HepG2 (cell line): Measurements from ENCODE around the gene HARS2. TPM values are rescaled to one million over a fixed set of nuclear protein-coding genes. Genes with fewer than 3 reads are reported as not detected.
A peak's percentile ranks its signal among the peaks of the same experiment; 100 is the strongest.

ENCODE experiments used
- ATAC-seq: fragments of 200-7000 bp; cut with Tn5 transposase; 3 replicates; pipeline ENCODE4 v1.9.1; 2020; ENCODE audit warnings: mild to moderate bottlenecking, moderate library complexity
- BruUV-seq: library from RNA; stranded (reverse); fragments of 400-500 nt; replicated peaks from 2 replicates; lab custom pipeline; 2021; lab: Mats Ljungman, UMichigan
- CTCF ChIA-PET: fragments of 300-600 bp; formaldehyde crosslinking; extraction: SDS; loops from one replicate; lab custom pipeline; 2021; ENCODE audit warnings: low total read pairs, inconsistent platforms, low intra/inter-chr PET ratio; lab: Yijun Ruan, JAX
- POLR2A ChIA-PET: fragments of 350-600 bp; sonication (Branson Sonifier 250); formaldehyde crosslinking; loops from one replicate; lab custom pipeline; 2020; ENCODE audit warnings: antibody characterized with exemption, inconsistent platforms; lab: Yijun Ruan, JAX
- DNase-seq: peaks from one replicate; pipeline ENCODE4 v3.0.0-alpha.2; 2015; ENCODE audit warnings: low spot score
- FAIRE-seq: peaks from 3 replicates; lab custom pipeline; 2011; peaks lifted over from hg19 to GRCh38; lab: Jason Lieb, UNC
- H2AFZ ChIP-seq: one replicate; pipeline ENCODE4 v1.6.1; 2011; ENCODE audit warnings: low read length, inconsistent platforms
- H3K27ac ChIP-seq: fragments of 300-600 bp; 3 replicates; pipeline ENCODE4 v1.8.0; 2011; ENCODE audit warnings: mixed run types, mild to moderate bottlenecking, mixed read lengths, low read length, inconsistent platforms; ENCODE audit not compliant: insufficient read depth; ENCODE audit errors: extremely low read length
- H3K27me3 ChIP-seq, 2 experiments: fragments of 200-600 bp in 1 of 2; 2 replicates in 1 of 2; 3 replicates in 1 of 2; pipeline versions ENCODE4 v1.6.0 to v1.8.0; 2011; ENCODE audit warnings: low read length in 2 of 2, mild to moderate bottlenecking in 2 of 2, moderate library complexity in 2 of 2, inconsistent platforms in 1 of 2; ENCODE audit not compliant: insufficient read depth in 2 of 2, control insufficient read depth in 1 of 2
- H3K36me3 ChIP-seq, 2 experiments: fragments of 200-600 bp in 1 of 2; replicated peaks in 1 of 2; 2 replicates in 1 of 2; 3 replicates in 1 of 2; pipeline versions ENCODE4 v1.5.1 to v1.8.0; 2011; ENCODE audit warnings: low read length in 2 of 2, inconsistent platforms in 1 of 2; ENCODE audit not compliant: insufficient read depth in 2 of 2, control insufficient read depth in 1 of 2
- H3K4me1 ChIP-seq: 2 replicates; pipeline ENCODE4 v1.5.1; 2012; ENCODE audit warnings: low read length, inconsistent platforms; ENCODE audit not compliant: insufficient read depth
- H3K4me2 ChIP-seq: 2 replicates; pipeline ENCODE4 v1.6.0; 2011; ENCODE audit warnings: low read depth, low read length, inconsistent platforms
- H3K4me3 ChIP-seq, 3 experiments: fragments of 200-600 bp in 1 of 3; sonication (generic), shearing (Covaris generic) in 1 of 3; replicated peaks in 1 of 3; 2 replicates each; pipeline ENCODE4 v1.5.1; 2011 to 2016; ENCODE audit warnings: low read length in 3 of 3, inconsistent platforms in 2 of 3, low read depth in 2 of 3, mild to moderate bottlenecking in 2 of 3, control low read depth in 1 of 3, mixed read lengths in 1 of 3; ENCODE audit not compliant: insufficient read depth in 1 of 3
- H3K79me2 ChIP-seq: one replicate; pipeline ENCODE4 v1.6.1; 2011; ENCODE audit warnings: low read length, inconsistent platforms; ENCODE audit not compliant: insufficient read depth
- H3K9ac ChIP-seq: 2 replicates; pipeline ENCODE4 v1.6.0; 2011; ENCODE audit warnings: mild to moderate bottlenecking, low read depth, low read length, inconsistent platforms; ENCODE audit not compliant: insufficient read depth
- H3K9me3 ChIP-seq: 2 replicates; pipeline ENCODE4 v1.5.1; 2012; ENCODE audit warnings: mild to moderate bottlenecking, low read length
- H4K20me1 ChIP-seq: 2 replicates; pipeline ENCODE4 v1.6.0; 2011; ENCODE audit warnings: inconsistent platforms, mild to moderate bottlenecking, low read length, moderate library complexity; ENCODE audit not compliant: insufficient read depth
- CEBPG ChIP-seq: IDR thresholded peaks from 2 replicates; pipeline ENCODE4 v1.6.1; 2016
- CSRNP2 ChIP-seq: sonication (generic); formaldehyde crosslinking; conservative IDR thresholded peaks from 2 replicates; pipeline ENCODE4 v1.8.0; 2022; ENCODE audit warnings: low read depth, missing genetic modification reagents
- GFI1 ChIP-seq: sonication (generic); formaldehyde crosslinking; IDR thresholded peaks from 2 replicates; pipeline ENCODE4 v1.5.0; 2020; ENCODE audit warnings: missing genetic modification reagents, mild to moderate bottlenecking, borderline replicate concordance
- IRF2 ChIP-seq: IDR thresholded peaks from 2 replicates; pipeline ENCODE4 v1.6.1; 2018; ENCODE audit warnings: missing genetic modification reagents, missing compliant biosample characterization
- MLX ChIP-seq: IDR thresholded peaks from 2 replicates; pipeline ENCODE4 v1.6.1; 2016
- PHF21A ChIP-seq: sonication (generic); formaldehyde crosslinking; IDR thresholded peaks from 2 replicates; pipeline ENCODE4 v1.5.0; 2020; ENCODE audit warnings: mild to moderate bottlenecking, missing genetic modification reagents
- PLSCR1 ChIP-seq: sonication (generic); formaldehyde crosslinking; IDR thresholded peaks from 2 replicates; pipeline ENCODE4 v1.5.0; 2020; ENCODE audit warnings: missing genetic modification reagents, mild to moderate bottlenecking, borderline replicate concordance
- REL ChIP-seq: sonication (generic); formaldehyde crosslinking; conservative IDR thresholded peaks from 2 replicates; pipeline ENCODE4 v1.8.0; 2022; ENCODE audit warnings: mild to moderate bottlenecking, missing genetic modification reagents, moderate library complexity
- SMAD1 ChIP-seq: sonication (generic); formaldehyde crosslinking; IDR thresholded peaks from 2 replicates; pipeline ENCODE4 v1.4.0; 2020; ENCODE audit warnings: missing genetic modification reagents, low read depth, mild to moderate bottlenecking, borderline replicate concordance
- TARDBP ChIP-seq: sonication (generic); formaldehyde crosslinking; IDR thresholded peaks from 2 replicates; pipeline ENCODE4 v1.8.0; 2022; ENCODE audit warnings: mild to moderate bottlenecking, missing genetic modification reagents
- THAP11 ChIP-seq: IDR thresholded peaks from 2 replicates; pipeline ENCODE4 v1.6.1; 2016; ENCODE audit warnings: missing biosample characterization, missing genetic modification reagents
- ZBTB43 ChIP-seq: sonication (generic); formaldehyde crosslinking; conservative IDR thresholded peaks from 2 replicates; pipeline ENCODE4 v1.4.0; 2020; ENCODE audit warnings: missing genetic modification reagents
- ZIK1 ChIP-seq: sonication (generic); formaldehyde crosslinking; IDR thresholded peaks from 2 replicates; pipeline ENCODE4 v1.5.0; 2020; ENCODE audit warnings: mild to moderate bottlenecking, low read depth, missing genetic modification reagents, borderline replicate concordance
- ZMAT3 ChIP-seq: sonication (generic); formaldehyde crosslinking; conservative IDR thresholded peaks from 2 replicates; pipeline ENCODE4 v1.7.0; 2021; ENCODE audit warnings: missing genetic modification reagents
- ZNF274 ChIP-seq: sonication (generic); formaldehyde crosslinking; IDR thresholded peaks from 2 replicates; pipeline ENCODE4 v1.5.1; 2020; ENCODE audit warnings: mild to moderate bottlenecking, missing genetic modification reagents
- ZNF660 ChIP-seq: sonication (generic); formaldehyde crosslinking; IDR thresholded peaks from 2 replicates; pipeline ENCODE4 v1.5.1; 2020; ENCODE audit warnings: mild to moderate bottlenecking, low read depth, missing genetic modification reagents, borderline replicate concordance
- ZNF691 ChIP-seq: sonication (generic); formaldehyde crosslinking; IDR thresholded peaks from 2 replicates; pipeline ENCODE4 v1.4.0; 2020; ENCODE audit warnings: missing genetic modification reagents, low read depth, mild to moderate bottlenecking, borderline replicate concordance
- ZNF792 ChIP-seq: IDR thresholded peaks from 2 replicates; pipeline ENCODE4 v1.6.1; 2016
- ZSCAN31 ChIP-seq: sonication (generic); formaldehyde crosslinking; IDR thresholded peaks from 2 replicates; pipeline ENCODE4 v1.5.0; 2020; ENCODE audit warnings: low read depth, mild to moderate bottlenecking, missing genetic modification reagents
- WGBS: methylation state at CpG from one replicate; pipeline ENCODE4 v1.1.6; 2017; ENCODE audit warnings: low lambda C conversion rate; 5-methylcytosine and 5-hydroxymethylcytosine counted together
- in situ Hi-C: cut with HindIII; loops from 2 replicates; pipeline ENCODE4 v1.10.0; 2017; ENCODE audit warnings: low pct_unique_long_range_greater_than_20kb; ENCODE audit not compliant: extremely low pct_ligation_motif_present
- intact Hi-C: fragments of 100-400 bp; cut with micrococcal nuclease; formaldehyde crosslinking; loops from one replicate; pipeline ENCODE4 v1.10.0; 2022; ENCODE audit not compliant: unreplicated experiment
- polyA plus RNA-seq, 8 experiments: library from polyadenylated mRNA; depleted of rRNA in 3 of 8; stranded (reverse) in 7 of 8; unstranded in 1 of 8; fragments of >200 nt; fragmentation: Illumina TruSeq in 4 of 8; extraction: Trizol in 4 of 8; gene quantifications; 2 replicates each; pipeline versions ENCODE4 v1.2.1 to v1.2.3, GENCODE V29; 2011 to 2016; ENCODE audit warnings: low read depth in 4 of 8, missing spikeins in 1 of 8, mixed read lengths in 1 of 8; ENCODE audit not compliant: insufficient read depth in 1 of 8
- total RNA-seq, 5 experiments: library from RNA; depleted of rRNA; stranded (reverse); fragments of >200 nt; fragmentation: Illumina TruSeq; extraction: Trizol; gene quantifications; 2 replicates each; pipeline ENCODE4 v1.2.3, GENCODE V29; 2016; ENCODE audit warnings: low read depth in 1 of 5

Gene HARS2
- total and polyA plus RNA-seq, 2 of the 13 experiments (the other 11 are each of a cell fraction or from before 2014, with no cell fraction given), result 17.9 to 25.8 TPM

GRCh38 chr5:140725799-140726471 lies 34.7 kb downstream of the HARS2 start (continued):
- TF ChIP-seq ZBTB43 (CRISPR knock-in tag) (peak; percentile 59; the same call in 1 of the 2 replicates), PHF21A (CRISPR knock-in tag) (peak; percentile 71), CEBPG (peak; percentile 22; the same call in 1 of the 2 replicates), ZNF792 (peak; percentile 77; the same call in 1 of the 2 replicates), ZNF691 (CRISPR knock-in tag) (no peak), GFI1 (CRISPR knock-in tag) (0 out of 2 replicates have a peak, but pooled peaks have one; percentile 45), THAP11 (CRISPR knock-in tag) (peak; percentile 65; the same call in 1 of the 2 replicates)

GRCh38 chr5:140733098-140733497 lies 41.8 kb downstream of the HARS2 start:
- no peaks in the 10 kb centered on the region for H3K79me2 ChIP-seq
- in situ Hi-C loops, result loop anchor here (10.0 kb wide), 1 partner anchor 368 kb away; the partner anchor contains the start of gene SLC4A9
- TF ChIP-seq REL (CRISPR knock-in tag) (no peak), MLX (CRISPR knock-in tag) (no peak), ZIK1 (CRISPR knock-in tag) (no peak), ZSCAN31 (CRISPR knock-in tag) (no peak), CSRNP2 (CRISPR knock-in tag) (no peak), ZNF660 (no peak), ZMAT3 (CRISPR knock-in tag) (no peak), PLSCR1 (CRISPR knock-in tag) (no peak), IRF2 (no peak), TARDBP (CRISPR knock-in tag) (no peak), SMAD1 (CRISPR knock-in tag) (no peak), ZNF274 (CRISPR knock-in tag) (no peak)

More at GRCh38 chr5:140733098-140733497, 41.8 kb downstream of the HARS2 start:
- H3K27me3 ChIP-seq, result no peaks in the 10 kb centered on the region; a peak in 1 of 5 replicates
- no peaks in the 10 kb centered on the region for H3K36me3 ChIP-seq
- ATAC-seq (no peak), DNase-seq (no peak), FAIRE-seq (no peak)
- ChIA-PET POLR2A (no interaction called here), CTCF (no interaction called here)
- BruUV-seq, result no TSS peak
- intact Hi-C loops, result no loop called here
- no peak overlapping the region for H3K27ac ChIP-seq
- H3K4me1 ChIP-seq, result no peaks in the 10 kb centered on the region
- H4K20me1 ChIP-seq, result no peaks in the 10 kb centered on the region
- 28% methylated on average over 4 of the region's 4 CpGs for WGBS
- no peak overlapping the region for H3K4me3 ChIP-seq
- no peak overlapping the region for H3K9ac ChIP-seq
- H2AFZ ChIP-seq, result no peak overlapping the region
- no peaks in the 10 kb centered on the region for H3K9me3 ChIP-seq
- H3K4me2 ChIP-seq, result no peak overlapping the region
